HCT116 (cell line): ENCODE results near the gene LINGO3. TPM values are rescaled to one million over a fixed set of nuclear protein-coding genes. Genes with fewer than 3 reads are reported as not detected.

Experiments used
- ATAC-seq: fragments of 200-7000 bp; cut with Tn5 transposase; 2 replicates; pipeline ENCODE4 v1.9.1; 2020; ENCODE audit warnings: mild to moderate bottlenecking, moderate library complexity
- BruUV-seq: library from RNA; stranded (reverse); fragments of 400-500 nt; replicated peaks from 2 replicates; lab custom pipeline; 2021; lab: Mats Ljungman, UMichigan
- CTCF ChIA-PET: fragments of 300-600 bp; sonication (Branson Sonifier 250); formaldehyde crosslinking; loops from one replicate; lab custom pipeline; 2021; ENCODE audit warnings: antibody characterized with exemption; lab: Charles Lee
- POLR2A ChIA-PET: fragments of 300-600, 350-600 bp; sonication (Branson Sonifier 250); formaldehyde crosslinking; loops from one replicate; lab custom pipeline; 2021; ENCODE audit warnings: antibody characterized with exemption; lab: Charles Lee
- RAD21 ChIA-PET, 2 experiments: fragments of 300-600 bp; sonication (Branson Sonifier 250); formaldehyde crosslinking; loops; one replicate each; lab custom pipeline; 2023; ENCODE audit warnings: low total read pairs in 2 of 2; ENCODE audit not compliant: uncharacterized antibody in 2 of 2, unreplicated experiment in 2 of 2, low non-redundant PET in 1 of 2; lab: Charles Lee
- DNase-seq: peaks from one replicate; pipeline ENCODE4 v3.0.0-alpha.2; 2010; ENCODE audit warnings: low read depth, low spot score
- H2AFZ ChIP-seq: fragments of 200-600 bp; shearing (Covaris generic), sonication (generic); 2 replicates; pipeline ENCODE4 v1.6.1; 2017; ENCODE audit warnings: low read depth, mixed run types, mixed read lengths, antibody characterized with exemption, low read length; ENCODE audit not compliant: poor library complexity, severe bottlenecking
- H3K27ac ChIP-seq: 2 replicates; pipeline ENCODE4 v1.5.1; 2012; ENCODE audit warnings: low read depth, low read length
- H3K27me3 ChIP-seq: fragments of 200-600 bp; sonication (generic); 2 replicates; pipeline ENCODE4 v1.6.1; 2016; ENCODE audit warnings: mixed run types, low read length, mixed read lengths; ENCODE audit not compliant: insufficient read depth
- H3K36me3 ChIP-seq, 2 experiments: fragments of 200-500 bp in 1 of 2; fragments of 200-600 bp in 1 of 2; sonication (Bioruptor generic) in 1 of 2; sonication (generic) in 1 of 2; 2 replicates each; pipeline versions ENCODE4 v1.5.1 to v1.6.1; 2014 to 2016; ENCODE audit warnings: low read length in 2 of 2, inconsistent platforms in 1 of 2, mixed read lengths in 1 of 2, mixed run types in 1 of 2; ENCODE audit not compliant: insufficient read depth in 2 of 2, control insufficient read depth in 1 of 2
- H3K4me1 ChIP-seq, 2 experiments: fragments of 200-600 bp in 1 of 2; sonication (generic) in 1 of 2; 2 replicates each; pipeline versions ENCODE4 v1.5.1 to v1.6.1; 2012 to 2017; ENCODE audit warnings: low read length in 2 of 2, inconsistent platforms in 1 of 2, mild to moderate bottlenecking in 1 of 2, mixed read lengths in 1 of 2, mixed run types in 1 of 2, moderate library complexity in 1 of 2; ENCODE audit not compliant: insufficient read depth in 2 of 2, control insufficient read depth in 1 of 2
- H3K4me2 ChIP-seq: fragments of 200-600 bp; sonication (generic); 2 replicates; pipeline ENCODE4 v1.6.1; 2017; ENCODE audit warnings: mixed run types, low read length, mixed read lengths
- H3K4me3 ChIP-seq, 2 experiments: fragments of 200-600 bp in 1 of 2; sonication (generic) in 1 of 2; replicated peaks in 1 of 2; 2 replicates each; pipeline ENCODE4 v1.5.1; 2011 to 2016; ENCODE audit warnings: low read length in 2 of 2, control low read depth in 1 of 2, low read depth in 1 of 2, mild to moderate bottlenecking in 1 of 2, mixed read lengths in 1 of 2, mixed run types in 1 of 2
- H3K79me2 ChIP-seq: fragments of 200-600 bp; sonication (generic); 2 replicates; pipeline ENCODE4 v1.6.1; 2017; ENCODE audit warnings: mild to moderate bottlenecking, mixed run types, low read length, moderate library complexity, mixed read lengths; ENCODE audit not compliant: insufficient read depth
- H3K9ac ChIP-seq: fragments of 200-600 bp; sonication (generic); 2 replicates; pipeline ENCODE4 v1.6.1; 2016; ENCODE audit warnings: low read length, mixed read lengths
- H3K9me2 ChIP-seq: fragments of 200-600 bp; sonication (generic), shearing (Covaris generic); 2 replicates; pipeline ENCODE4 v1.6.1; 2017; ENCODE audit warnings: mixed run types, mild to moderate bottlenecking, moderate library complexity; ENCODE audit not compliant: insufficient read depth
- H3K9me3 ChIP-seq, 2 experiments: fragments of 200-500 bp in 1 of 2; fragments of 200-600 bp in 1 of 2; sonication (Bioruptor generic) in 1 of 2; sonication (generic) in 1 of 2; 2 replicates each; pipeline ENCODE4 v1.6.1; 2014 to 2017; ENCODE audit warnings: low read length in 2 of 2, mixed read lengths in 2 of 2, inconsistent platforms in 1 of 2, low read depth in 1 of 2, mild to moderate bottlenecking in 1 of 2, mixed run types in 1 of 2, moderate library complexity in 1 of 2; ENCODE audit not compliant: control insufficient read depth in 1 of 2, insufficient read depth in 1 of 2
- H4K20me1 ChIP-seq: fragments of 200-600 bp; sonication (generic), shearing (Covaris generic); 2 replicates; pipeline ENCODE4 v1.6.1; 2017; ENCODE audit warnings: mixed run types, mild to moderate bottlenecking, moderate library complexity; ENCODE audit not compliant: insufficient read depth
- CBX3 ChIP-seq: IDR thresholded peaks from 2 replicates; pipeline ENCODE4 v1.6.1; 2012; ENCODE audit warnings: low read depth
- ELF1 ChIP-seq: IDR thresholded peaks from 2 replicates; pipeline ENCODE4 v1.6.1; 2012; ENCODE audit warnings: low read depth, borderline replicate concordance
- EZH2 ChIP-seq: fragments of 200-600 bp; sonication (generic); IDR thresholded peaks from 2 replicates; pipeline ENCODE4 v1.6.1; 2017; ENCODE audit warnings: antibody characterized with exemption, mixed run types
- POLR2AphosphoS5 ChIP-seq: IDR thresholded peaks from 2 replicates; pipeline ENCODE4 v1.6.1; 2011; ENCODE audit warnings: mild to moderate bottlenecking, low read depth, low read length, moderate library complexity
- RAD21 ChIP-seq: IDR thresholded peaks from 2 replicates; pipeline ENCODE4 v1.6.1; 2012; ENCODE audit warnings: low read depth, mild to moderate bottlenecking
- SIN3A ChIP-seq: IDR thresholded peaks from 2 replicates; pipeline ENCODE4 v1.6.1; 2012; ENCODE audit warnings: low read depth
- SRF ChIP-seq: IDR thresholded peaks from 2 replicates; pipeline ENCODE4 v1.6.1; 2012; ENCODE audit warnings: low read depth
- TCF7L2 ChIP-seq: IDR thresholded peaks from 2 replicates; pipeline ENCODE4 v1.7.0; 2011; ENCODE audit warnings: borderline replicate concordance, inconsistent platforms; ENCODE audit not compliant: insufficient read depth, insufficient read length; ENCODE audit errors: extremely low read depth
- YY1 ChIP-seq: IDR thresholded peaks from 2 replicates; pipeline ENCODE4 v1.6.1; 2011; ENCODE audit warnings: low read length, low read depth, moderate library complexity, mild to moderate bottlenecking; ENCODE audit not compliant: insufficient replicate concordance; ENCODE audit errors: extremely low read depth
- intact Hi-C: fragments of 100-400 bp; cut with micrococcal nuclease; formaldehyde crosslinking; loops from 2 replicates; pipeline ENCODE4 v1.10.0; 2022
- total RNA-seq: library from RNA; stranded (reverse); gene quantifications from one replicate; pipeline ENCODE4 v1.2.1, GENCODE V29; 2021; ENCODE audit not compliant: unreplicated experiment
- TF ChIP-seq, protein P1 (sequence below): IDR thresholded peaks from 2 replicates; pipeline ENCODE4 v1.6.1; 2012
- TF ChIP-seq, protein P2 (sequence below): IDR thresholded peaks from 2 replicates; pipeline ENCODE4 v1.6.1; 2012
- TF ChIP-seq, protein P3 (sequence below): IDR thresholded peaks from 2 replicates; pipeline ENCODE4 v1.6.1; 2011; ENCODE audit warnings: mild to moderate bottlenecking, low read length, moderate library complexity; ENCODE audit not compliant: insufficient replicate concordance; ENCODE audit errors: extremely low read depth

Gene LINGO3
- total RNA-seq, 1 experiment from 2014 or later = not detected

DNA sequence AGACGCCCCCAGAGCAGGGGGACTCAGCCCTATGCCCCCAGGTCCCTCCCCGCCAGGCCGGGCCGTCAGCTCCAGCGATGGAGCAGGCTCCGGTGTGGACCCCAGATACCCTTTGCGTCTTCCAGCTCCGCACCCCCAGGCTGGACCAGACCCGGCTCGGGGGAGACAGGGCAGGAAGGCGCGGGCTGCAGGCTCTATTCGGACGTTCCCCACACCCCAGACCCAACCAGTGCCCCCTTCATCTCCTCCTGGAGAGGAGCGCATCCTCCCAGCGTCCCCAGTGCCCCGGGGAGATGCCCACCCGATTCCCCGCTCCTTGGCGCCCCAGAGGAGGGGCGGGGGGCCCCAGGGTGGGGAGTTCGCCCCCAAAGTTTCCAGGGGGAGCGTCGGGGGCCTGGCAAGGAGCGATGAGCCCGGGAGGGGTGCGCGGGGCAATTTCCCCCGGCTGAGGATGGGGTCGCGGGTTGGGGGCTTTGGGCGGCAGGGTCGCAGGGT, 389 bp downstream of the LINGO3 start:
- no peaks in the 10 kb centered on the region for H4K20me1 ChIP-seq
- H3K27ac ChIP-seq = no peak overlapping the region
- no peak overlapping the region for H3K9ac ChIP-seq
- H3K9me2 ChIP-seq = no peaks in the 10 kb centered on the region
- no peak overlapping the region for H2AFZ ChIP-seq
- no peak overlapping the region for H3K4me2 ChIP-seq
- intact Hi-C loops = no loop called here
- H3K36me3 ChIP-seq = no peaks in the 10 kb centered on the region
- H3K4me3 ChIP-seq = no peak overlapping the region
- ChIA-PET CTCF (no interaction called here), RAD21 (no interaction called here), POLR2A (no interaction called here)
- BruUV-seq = no TSS peak
- peaks cover 7 to 12% of the 10 kb centered on the region in 2 experiments for H3K4me1 ChIP-seq
- H3K79me2 ChIP-seq = no peaks in the 10 kb centered on the region
- ATAC-seq = no peak
- no peak for DNase-seq
- no peaks in the 10 kb centered on the region for H3K27me3 ChIP-seq
- TF ChIP-seq SRF (no peak), TCF7L2 (no peak), EZH2 (no peak), YY1 (no peak), POLR2AphosphoS5 (no peak), SIN3A (no peak), ELF1 (no peak), CBX3 (no peak), RAD21 (no peak)
- TF ChIP-seq, protein P1, sequence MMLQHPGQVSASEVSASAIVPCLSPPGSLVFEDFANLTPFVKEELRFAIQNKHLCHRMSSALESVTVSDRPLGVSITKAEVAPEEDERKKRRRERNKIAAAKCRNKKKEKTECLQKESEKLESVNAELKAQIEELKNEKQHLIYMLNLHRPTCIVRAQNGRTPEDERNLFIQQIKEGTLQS = no peak
- TF ChIP-seq, protein P2, sequence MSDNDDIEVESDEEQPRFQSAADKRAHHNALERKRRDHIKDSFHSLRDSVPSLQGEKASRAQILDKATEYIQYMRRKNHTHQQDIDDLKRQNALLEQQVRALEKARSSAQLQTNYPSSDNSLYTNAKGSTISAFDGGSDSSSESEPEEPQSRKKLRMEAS = no peak
- TF ChIP-seq, protein P3, sequence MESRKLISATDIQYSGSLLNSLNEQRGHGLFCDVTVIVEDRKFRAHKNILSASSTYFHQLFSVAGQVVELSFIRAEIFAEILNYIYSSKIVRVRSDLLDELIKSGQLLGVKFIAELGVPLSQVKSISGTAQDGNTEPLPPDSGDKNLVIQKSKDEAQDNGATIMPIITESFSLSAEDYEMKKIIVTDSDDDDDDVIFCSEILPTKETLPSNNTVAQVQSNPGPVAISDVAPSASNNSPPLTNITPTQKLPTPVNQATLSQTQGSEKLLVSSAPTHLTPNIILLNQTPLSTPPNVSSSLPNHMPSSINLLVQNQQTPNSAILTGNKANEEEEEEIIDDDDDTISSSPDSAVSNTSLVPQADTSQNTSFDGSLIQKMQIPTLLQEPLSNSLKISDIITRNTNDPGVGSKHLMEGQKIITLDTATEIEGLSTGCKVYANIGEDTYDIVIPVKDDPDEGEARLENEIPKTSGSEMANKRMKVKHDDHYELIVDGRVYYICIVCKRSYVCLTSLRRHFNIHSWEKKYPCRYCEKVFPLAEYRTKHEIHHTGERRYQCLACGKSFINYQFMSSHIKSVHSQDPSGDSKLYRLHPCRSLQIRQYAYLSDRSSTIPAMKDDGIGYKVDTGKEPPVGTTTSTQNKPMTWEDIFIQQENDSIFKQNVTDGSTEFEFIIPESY = no peak
- no peaks in the 10 kb centered on the region for H3K9me3 ChIP-seq
